GM23338 (cell line): ENCODE results near the gene ATG2A. TPM values are rescaled to one million over a fixed set of nuclear protein-coding genes. Genes with fewer than 3 reads are reported as not detected.

Source experiments
- ATAC-seq: fragments of 200-7000 bp; cut with Tn5 transposase; 3 replicates; pipeline ENCODE4 v1.9.1; 2020
- DNase-seq: peaks from one replicate; pipeline ENCODE4 v3.0.0-alpha.2; 2015; ENCODE audit warnings: low spot score
- H2AFZ ChIP-seq: fragments of 200-600 bp; sonication (generic); 2 replicates; pipeline ENCODE4 v1.8.0; 2016; ENCODE audit warnings: antibody characterized with exemption, mild to moderate bottlenecking, moderate library complexity
- H3F3A ChIP-seq: fragments of 200-600 bp; sonication (generic); replicated peaks from 2 replicates; pipeline ENCODE4 v1.8.0; 2017; ENCODE audit warnings: antibody characterized with exemption, mixed run types, low read depth
- H3K27ac ChIP-seq: fragments of 200-600 bp; sonication (generic); 2 replicates; pipeline ENCODE4 v1.6.1; 2016; ENCODE audit warnings: low read depth
- H3K27me3 ChIP-seq: fragments of 200-600 bp; sonication (generic); 2 replicates; pipeline ENCODE4 v1.8.0; 2016; ENCODE audit warnings: mild to moderate bottlenecking, mixed run types, moderate library complexity; ENCODE audit not compliant: insufficient read depth
- H3K36me3 ChIP-seq: fragments of 200-600 bp; sonication (generic); 2 replicates; pipeline ENCODE4 v1.8.0; 2016; ENCODE audit warnings: mild to moderate bottlenecking; ENCODE audit not compliant: insufficient read depth
- H3K4me1 ChIP-seq: fragments of 200-600 bp; sonication (generic); 2 replicates; pipeline ENCODE4 v1.8.0; 2016; ENCODE audit warnings: mild to moderate bottlenecking, moderate library complexity; ENCODE audit not compliant: insufficient read depth
- H3K4me2 ChIP-seq: fragments of 200-600 bp; sonication (generic); 2 replicates; pipeline ENCODE4 v1.7.1; 2017; ENCODE audit warnings: mixed run types
- H3K4me3 ChIP-seq: fragments of 200-600 bp; sonication (generic); 2 replicates; pipeline ENCODE4 v1.6.1; 2016; ENCODE audit warnings: mixed run types
- H3K79me2 ChIP-seq: fragments of 200-600 bp; sonication (generic); replicated peaks from 2 replicates; pipeline ENCODE4 v1.8.0; 2017; ENCODE audit warnings: mild to moderate bottlenecking; ENCODE audit not compliant: insufficient read depth
- H3K9me2 ChIP-seq: fragments of 200-600 bp; sonication (generic); 2 replicates; pipeline ENCODE4 v1.8.0; 2017; ENCODE audit not compliant: insufficient read depth
- H4K20me1 ChIP-seq: fragments of 200-600 bp; sonication (generic); replicated peaks from 2 replicates; pipeline ENCODE4 v1.8.0; 2017; ENCODE audit warnings: mild to moderate bottlenecking; ENCODE audit not compliant: insufficient read depth
- H3K27ac Mint-ChIP-seq: 2 replicates; pipeline ENCODE4 v1.8.0; 2020; ENCODE audit warnings: inconsistent platforms, mild to moderate bottlenecking, moderate library complexity, mixed read lengths
- H3K27me3 Mint-ChIP-seq: 3 replicates; pipeline ENCODE4 v1.8.0; 2022; ENCODE audit warnings: low read depth, mild to moderate bottlenecking, moderate library complexity, mixed read lengths, inconsistent platforms; ENCODE audit not compliant: insufficient read depth, poor library complexity
- H3K36me3 Mint-ChIP-seq: 3 replicates; pipeline ENCODE4 v1.8.0; 2021; ENCODE audit warnings: low read depth, mild to moderate bottlenecking, inconsistent platforms, moderate library complexity, mixed read lengths
- H3K4me1 Mint-ChIP-seq: 3 replicates; pipeline ENCODE4 v1.8.0; 2020; ENCODE audit warnings: mild to moderate bottlenecking, inconsistent platforms, mixed read lengths
- H3K4me3 Mint-ChIP-seq: 3 replicates; pipeline ENCODE4 v1.8.0; 2021; ENCODE audit warnings: moderate library complexity, mild to moderate bottlenecking, inconsistent platforms, mixed read lengths
- H3K9me3 Mint-ChIP-seq: 3 replicates; pipeline ENCODE4 v1.8.0; 2020; ENCODE audit warnings: moderate library complexity, mild to moderate bottlenecking, inconsistent platforms, mixed read lengths
- CREB1 ChIP-seq: fragments of 250-450 bp; sonication (Bioruptor Pico); IDR thresholded peaks from 2 replicates; pipeline ENCODE4 v1.5.0; 2020; ENCODE audit warnings: low read depth, mild to moderate bottlenecking, moderate library complexity
- CTCF ChIP-seq, 2 experiments: fragments of 200-600 bp in 1 of 2; sonication (generic) in 1 of 2; conservative IDR thresholded peaks; 2 replicates each; pipeline versions ENCODE4 v1.5.1 to v1.6.1; 2016 to 2017; ENCODE audit warnings: antibody characterized with exemption in 2 of 2, low read depth in 2 of 2, mild to moderate bottlenecking in 2 of 2, moderate library complexity in 1 of 2
- ETS1 ChIP-seq: IDR thresholded peaks from 2 replicates; pipeline ENCODE4 v1.6.1; 2016; ENCODE audit warnings: antibody characterized with exemption
- EZH2 ChIP-seq: fragments of 200-600 bp; sonication (generic); IDR thresholded peaks from one replicate; pipeline ENCODE4 v1.8.0; 2017; ENCODE audit warnings: antibody characterized with exemption, mild to moderate bottlenecking, low read depth; ENCODE audit not compliant: unreplicated experiment
- EZH2phosphoT487 ChIP-seq: fragments of 200-600 bp; sonication (generic); IDR thresholded peaks from one replicate; pipeline ENCODE4 v1.8.1; 2018; ENCODE audit warnings: antibody characterized with exemption; ENCODE audit not compliant: unreplicated experiment
- JUNB ChIP-seq: IDR thresholded peaks from one replicate; pipeline ENCODE4 v1.6.1; 2016; ENCODE audit warnings: antibody characterized with exemption; ENCODE audit not compliant: unreplicated experiment
- NANOG ChIP-seq: IDR thresholded peaks from 2 replicates; pipeline ENCODE4 v1.6.1; 2016; ENCODE audit warnings: antibody characterized with exemption, borderline replicate concordance
- POLR2AphosphoS5 ChIP-seq: IDR thresholded peaks from 2 replicates; pipeline ENCODE4 v1.6.1; 2016; ENCODE audit warnings: antibody characterized with exemption, low read depth
- REST ChIP-seq: IDR thresholded peaks from one replicate; pipeline ENCODE4 v1.6.1; 2018; ENCODE audit warnings: antibody characterized with exemption; ENCODE audit not compliant: unreplicated experiment
- ZNF114 ChIP-seq: fragments of 250-450 bp; sonication (Bioruptor Pico); IDR thresholded peaks from 2 replicates; pipeline ENCODE4 v1.5.0; 2020; ENCODE audit warnings: mild to moderate bottlenecking, moderate library complexity
- ZNF331 ChIP-seq: fragments of 250-450 bp; sonication (Bioruptor Pico); IDR thresholded peaks from 2 replicates; pipeline ENCODE4 v1.5.0; 2020; ENCODE audit warnings: low read depth, mild to moderate bottlenecking, moderate library complexity
- polyA plus RNA-seq: library from polyadenylated mRNA; unstranded; fragments of >200 nt; fragmentation: Nextera tagmentation; extraction: Ambion mirVana; gene quantifications from 2 replicates; pipeline ENCODE4 v1.2.1, GENCODE V29; 2016
- total RNA-seq: library from RNA; depleted of rRNA; stranded (reverse); fragments of >200 nt; shearing (Covaris generic); gene quantifications from 2 replicates; pipeline ENCODE4 v1.2.3, GENCODE V29; 2014

Gene ATG2A
- total and polyA plus RNA-seq, 2 experiments from 2014 or later, result 8.7 to 31.7 TPM

- Histone ChIP-seq H3K4me1 (no peaks in the 10 kb centered on the region), H3K36me3 (no peaks in the 10 kb centered on the region), H4K20me1 (no peaks in the 10 kb centered on the region), H3K79me2 (no peaks in the 10 kb centered on the region), H3K4me3 (no peak overlapping the region), H3K27me3 (peaks cover 3% of the 10 kb centered on the region; the same call in 1 of the 2 replicates), H3K4me2 (no peak overlapping the region), H3F3A (no peaks in the 10 kb centered on the region), H2AFZ (no peak overlapping the region), H3K9me2 (no peaks in the 10 kb centered on the region), H3K27ac (no peak overlapping the region)
- Mint-ChIP-seq H3K9me3 (no peaks in the 10 kb centered on the region), H3K36me3 (no peaks in the 10 kb centered on the region), H3K4me3 (no peak overlapping the region), H3K27ac (no peak overlapping the region), H3K4me1 (no peaks in the 10 kb centered on the region), H3K27me3 (peaks cover 5% of the 10 kb centered on the region)
- no peak for DNase-seq
- TF ChIP-seq JUNB (no peak), NANOG (no peak), ZNF331 (CRISPR knock-in tag) (no peak), CTCF (conservative IDR thresholded peaks at IDR 0.05; ENCODE audit: low read depth in 2 of 2) (no peak), EZH2phosphoT487 (no peak), POLR2AphosphoS5 (no peak), EZH2 (no peak), REST (no peak), CREB1 (CRISPR knock-in tag) (no peak), ZNF114 (CRISPR knock-in tag) (no peak)
- no peak for ATAC-seq
Measured at GRCh38 chr11:64959498-64959897, 42.5 kb upstream of the ATG2A start.

- no peak overlapping the region for H3K4me2 ChIP-seq
- H3K9me2 ChIP-seq, result no peaks in the 10 kb centered on the region
- peaks cover 6% of the 10 kb centered on the region for H3K27me3 Mint-ChIP-seq
- no peaks in the 10 kb centered on the region for H3K36me3 Mint-ChIP-seq
- no peaks in the 10 kb centered on the region for H3K9me3 Mint-ChIP-seq
- H3K4me3 ChIP-seq, result no peak overlapping the region
- H3K27me3 ChIP-seq, result peaks cover under 1% of the 10 kb centered on the region; the same call in 1 of the 2 replicates
- no peaks in the 10 kb centered on the region for H4K20me1 ChIP-seq
- H3K4me1 ChIP-seq, result no peaks in the 10 kb centered on the region
- H3K4me1 Mint-ChIP-seq, result no peaks in the 10 kb centered on the region
- no peaks in the 10 kb centered on the region for H3K36me3 ChIP-seq
- H3K27ac Mint-ChIP-seq, result no peak overlapping the region
- H3K27ac ChIP-seq, result no peak overlapping the region
- H2AFZ ChIP-seq, result peak overlapping the region; percentile 76; the same call in 1 of the 2 replicates
- H3F3A ChIP-seq, result no peaks in the 10 kb centered on the region
- H3K79me2 ChIP-seq, result no peaks in the 10 kb centered on the region
- no peak overlapping the region for H3K4me3 Mint-ChIP-seq
- no peak for DNase-seq
- no peak for ATAC-seq
- TF ChIP-seq REST (no peak), CREB1 (CRISPR knock-in tag) (no peak), NANOG (no peak), POLR2AphosphoS5 (no peak), CTCF (conservative IDR thresholded peaks at IDR 0.05; ENCODE audit: low read depth in 2 of 2) (no peak), ZNF331 (CRISPR knock-in tag) (no peak), EZH2 (no peak), ETS1 (no peak)
Measured at GRCh38 chr11:64954201-64954600, 37.2 kb upstream of the ATG2A start.
